ENCODE data around the gene BRIP1. TPM values are rescaled to one million over a fixed set of nuclear protein-coding genes. Genes with fewer than 3 reads are reported as not detected.
A peak's percentile ranks its signal among the peaks of the same experiment; 100 is the strongest.

The BRIP1 gene
- total and polyA plus RNA-seq, 9 of the 15 experiments (the other 6 are each of a cell fraction or from before 2014, with no cell fraction given), result 2.4 to 17.5 (median 11.2) TPM

GRCh38 chr17:61847659-61848058 is 15.7 kb downstream of the BRIP1 start:
- POLR2A ChIA-PET, result interaction anchor here (0.6 kb wide), 1 partner anchor 360 kb away, joined by 6 read pairs; no protein-coding TSS in a partner anchor
- no peaks in the 10 kb centered on the region for H3K79me2 ChIP-seq (ENCODE audit: control insufficient read depth, insufficient read depth, low read length)
- no peaks in the 10 kb centered on the region for H4K20me1 ChIP-seq (replicated peaks; ENCODE audit: control insufficient read depth, insufficient read depth, low read length)
- DNase-seq (ENCODE audit: extremely low read depth in 1 of 4, low spot score in 3 of 4), result no peak
- intact Hi-C loops (cut with micrococcal nuclease) (no loop called here), in situ Hi-C loops (cut with MboI) (loop anchor here (10.0 kb wide), 1 partner anchor 423 kb away; no protein-coding TSS in a partner anchor)
- H2AFZ ChIP-seq (ENCODE audit: low read depth, low read length), result no peak overlapping the region
- no peak overlapping the region for H3K4me2 ChIP-seq (ENCODE audit: insufficient read depth, low read length)
- H3K27me3 ChIP-seq (ENCODE audit: control insufficient read depth in 2 of 2, insufficient read depth in 2 of 2, low read length in 2 of 2), result no peaks in the 10 kb centered on the region
- TF ChIP-seq POLR2G (IDR thresholded peaks at IDR 0.05; ENCODE audit: low read depth, low read length) (no peak), ZBTB11 (CRISPR knock-in tag; IDR thresholded peaks at IDR 0.05) (peak in 1 of 3 experiments; percentile 88; a peak in 2 of 6 replicates), CCNT2 (IDR thresholded peaks at IDR 0.05; ENCODE audit: borderline replicate concordance, extremely low read depth, insufficient read length, low read depth, low read length) (no peak)
- H3K4me3 ChIP-seq, result no peak overlapping the region
- no peaks in the 10 kb centered on the region for H3K9me1 ChIP-seq (ENCODE audit: control insufficient read depth, insufficient read depth, low read length)
- CTCF ChIA-PET (ENCODE audit: low intra/inter-chr PET ratio), result no interaction called here
- H3K4me1 ChIP-seq (replicated peaks in 1 of 2; ENCODE audit: control insufficient read depth in 2 of 2, insufficient read depth in 2 of 2, low read length in 2 of 2), result no peaks in the 10 kb centered on the region
- no peak overlapping the region for H3K9ac ChIP-seq (ENCODE audit: insufficient read depth in 1 of 2, low read depth in 2 of 2, low read length in 2 of 2)
- no peak overlapping the region for H3K27ac ChIP-seq (ENCODE audit: extremely low read depth, low read depth, low read length)
- peaks cover 46% of the 10 kb centered on the region for H3K36me3 ChIP-seq (ENCODE audit: control insufficient read depth, insufficient read depth, low read length)
- no TSS peak for BruUV-seq (replicated peaks)
- no peaks in the 10 kb centered on the region for H3K9me3 ChIP-seq (replicated peaks; ENCODE audit: control insufficient read depth, insufficient read depth, low read depth, low read length)
- no peak for ATAC-seq
- WGBS (ENCODE audit: insufficient coverage, low coverage, missing lambda C conversion rate), result 88% methylated on average over 3 of the region's 3 CpGs
- no peak for FAIRE-seq
